ENCODE measurements around the gene AFAP1L1. TPM values are rescaled to one million over a fixed set of nuclear protein-coding genes. Genes with fewer than 3 reads are reported as not detected.

The AFAP1L1 gene
- polyA plus RNA-seq, 1 experiment, result 1.8 TPM

DNA sequence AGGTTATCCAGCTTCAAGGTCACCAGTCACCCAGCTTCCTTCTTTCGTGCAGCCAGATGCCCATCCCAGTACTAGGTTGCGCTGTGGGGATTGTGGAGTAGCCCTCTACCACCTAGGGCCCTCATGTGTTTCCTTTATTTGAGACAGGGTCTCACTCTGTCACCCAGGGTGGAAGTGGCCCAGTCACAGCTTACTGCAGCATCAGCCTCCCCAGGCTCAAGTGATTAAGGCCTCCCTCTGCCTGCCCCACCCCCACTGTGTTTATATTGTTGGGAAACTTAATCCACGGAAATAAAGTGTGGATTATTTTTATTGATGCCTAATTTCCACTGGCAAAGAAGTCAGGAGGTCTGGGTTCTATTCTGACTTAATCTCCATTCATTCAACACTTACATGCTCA, 103.1 kb downstream of the AFAP1L1 start:
- POLR2A ChIA-PET, result no interaction called here
- no peak overlapping the region for H3K4me3 ChIP-seq (ENCODE audit: low read depth, low read length)
- H3K27ac ChIP-seq (ENCODE audit: low read depth, low read length), result no peak overlapping the region
- TF ChIP-seq, protein P1, sequence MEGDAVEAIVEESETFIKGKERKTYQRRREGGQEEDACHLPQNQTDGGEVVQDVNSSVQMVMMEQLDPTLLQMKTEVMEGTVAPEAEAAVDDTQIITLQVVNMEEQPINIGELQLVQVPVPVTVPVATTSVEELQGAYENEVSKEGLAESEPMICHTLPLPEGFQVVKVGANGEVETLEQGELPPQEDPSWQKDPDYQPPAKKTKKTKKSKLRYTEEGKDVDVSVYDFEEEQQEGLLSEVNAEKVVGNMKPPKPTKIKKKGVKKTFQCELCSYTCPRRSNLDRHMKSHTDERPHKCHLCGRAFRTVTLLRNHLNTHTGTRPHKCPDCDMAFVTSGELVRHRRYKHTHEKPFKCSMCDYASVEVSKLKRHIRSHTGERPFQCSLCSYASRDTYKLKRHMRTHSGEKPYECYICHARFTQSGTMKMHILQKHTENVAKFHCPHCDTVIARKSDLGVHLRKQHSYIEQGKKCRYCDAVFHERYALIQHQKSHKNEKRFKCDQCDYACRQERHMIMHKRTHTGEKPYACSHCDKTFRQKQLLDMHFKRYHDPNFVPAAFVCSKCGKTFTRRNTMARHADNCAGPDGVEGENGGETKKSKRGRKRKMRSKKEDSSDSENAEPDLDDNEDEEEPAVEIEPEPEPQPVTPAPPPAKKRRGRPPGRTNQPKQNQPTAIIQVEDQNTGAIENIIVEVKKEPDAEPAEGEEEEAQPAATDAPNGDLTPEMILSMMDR (IDR thresholded peaks at IDR 0.05; ENCODE audit: low read depth, low read length), result no peak
- H3K9me3 ChIP-seq (ENCODE audit: control insufficient read depth, insufficient read depth, low read length), result no peaks in the 10 kb centered on the region
- no peaks in the 10 kb centered on the region for H3K27me3 ChIP-seq (ENCODE audit: control insufficient read depth, insufficient read depth, low read length)
- no peak for DNase-seq (ENCODE audit: low read depth, low spot score)
- CTCF ChIA-PET, result interaction anchor here (1.4 to 2.6 kb wide), 3 partner anchors 7 to 190 kb away, joined by 7 to 17 read pairs (median 9); no protein-coding TSS in a partner anchor

DNA sequence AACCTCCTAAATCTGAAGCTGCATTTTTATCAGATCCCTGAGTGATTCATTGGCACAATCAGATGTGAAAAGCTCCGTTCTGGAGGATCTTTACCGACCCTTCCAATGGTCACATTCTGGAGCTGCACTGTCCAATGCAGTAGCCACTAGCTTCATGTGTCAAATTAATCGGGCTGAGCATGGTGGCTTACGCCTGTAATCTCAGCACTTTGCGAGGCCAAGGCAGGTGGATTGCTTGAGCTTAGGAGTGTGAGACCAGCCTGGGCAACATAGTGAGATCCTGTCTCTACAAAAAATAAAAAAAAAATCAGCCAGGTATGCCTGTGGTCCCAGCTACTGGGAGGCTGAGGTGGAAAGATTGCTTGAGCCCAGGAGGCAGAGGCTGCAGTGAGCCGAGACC, 103.8 kb downstream of the AFAP1L1 start:
- no peaks in the 10 kb centered on the region for H3K27me3 ChIP-seq (ENCODE audit: control insufficient read depth, insufficient read depth, low read length)
- no peaks in the 10 kb centered on the region for H3K9me3 ChIP-seq (ENCODE audit: control insufficient read depth, insufficient read depth, low read length)
- TF ChIP-seq, protein P1 (IDR thresholded peaks at IDR 0.05; ENCODE audit: low read depth, low read length), result no peak
- DNase-seq (ENCODE audit: low read depth, low spot score), result no peak
- ChIA-PET CTCF (interaction anchor here (1.4 to 2.6 kb wide), 3 partner anchors 8 to 189 kb away, joined by 7 to 17 read pairs (median 9); no protein-coding TSS in a partner anchor), POLR2A (interaction anchor here (0.6 kb wide), 1 partner anchor 112 kb away, joined by 3 read pairs; no protein-coding TSS in a partner anchor)
- no peak overlapping the region for H3K27ac ChIP-seq (ENCODE audit: low read depth, low read length)
- H3K4me3 ChIP-seq (ENCODE audit: low read depth, low read length), result no peak overlapping the region

DNA sequence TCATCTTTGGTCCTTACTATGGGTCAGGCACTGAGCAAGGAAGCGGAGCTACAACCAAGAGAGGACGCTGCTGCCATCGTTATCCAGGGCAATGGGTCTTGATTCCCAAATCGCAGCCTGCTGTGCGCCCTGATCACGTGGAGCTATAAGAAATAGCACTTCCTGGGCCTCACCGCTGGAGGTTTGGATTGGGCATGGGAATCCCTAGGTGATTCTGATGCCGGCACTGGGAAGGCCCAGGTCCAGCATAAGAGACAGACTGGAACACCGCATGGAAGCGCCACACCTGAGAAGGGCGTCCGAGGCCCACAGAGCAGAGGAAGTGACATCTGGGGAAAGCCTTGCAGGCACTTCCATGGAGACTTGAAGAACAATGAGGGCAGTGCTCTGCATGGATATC, 104.4 kb downstream of the AFAP1L1 start:
- ChIA-PET POLR2A (interaction anchor here (0.6 to 1.5 kb wide), 2 partner anchors 58 to 111 kb away, joined by 3 to 5 read pairs; no protein-coding TSS in a partner anchor), CTCF (interaction anchor here (0.6 to 2.6 kb wide), 5 partner anchors 9 to 189 kb away, joined by 3 to 17 read pairs (median 7); no protein-coding TSS in a partner anchor)
- no peak overlapping the region for H3K27ac ChIP-seq (ENCODE audit: low read depth, low read length)
- H3K9me3 ChIP-seq (ENCODE audit: control insufficient read depth, insufficient read depth, low read length), result no peaks in the 10 kb centered on the region
- TF ChIP-seq, protein P1 (IDR thresholded peaks at IDR 0.05; ENCODE audit: low read depth, low read length), result no peak
- no peak overlapping the region for H3K4me3 ChIP-seq (ENCODE audit: low read depth, low read length)
- no peak for DNase-seq (ENCODE audit: low read depth, low spot score)
- H3K27me3 ChIP-seq (ENCODE audit: control insufficient read depth, insufficient read depth, low read length), result no peaks in the 10 kb centered on the region

DNA sequence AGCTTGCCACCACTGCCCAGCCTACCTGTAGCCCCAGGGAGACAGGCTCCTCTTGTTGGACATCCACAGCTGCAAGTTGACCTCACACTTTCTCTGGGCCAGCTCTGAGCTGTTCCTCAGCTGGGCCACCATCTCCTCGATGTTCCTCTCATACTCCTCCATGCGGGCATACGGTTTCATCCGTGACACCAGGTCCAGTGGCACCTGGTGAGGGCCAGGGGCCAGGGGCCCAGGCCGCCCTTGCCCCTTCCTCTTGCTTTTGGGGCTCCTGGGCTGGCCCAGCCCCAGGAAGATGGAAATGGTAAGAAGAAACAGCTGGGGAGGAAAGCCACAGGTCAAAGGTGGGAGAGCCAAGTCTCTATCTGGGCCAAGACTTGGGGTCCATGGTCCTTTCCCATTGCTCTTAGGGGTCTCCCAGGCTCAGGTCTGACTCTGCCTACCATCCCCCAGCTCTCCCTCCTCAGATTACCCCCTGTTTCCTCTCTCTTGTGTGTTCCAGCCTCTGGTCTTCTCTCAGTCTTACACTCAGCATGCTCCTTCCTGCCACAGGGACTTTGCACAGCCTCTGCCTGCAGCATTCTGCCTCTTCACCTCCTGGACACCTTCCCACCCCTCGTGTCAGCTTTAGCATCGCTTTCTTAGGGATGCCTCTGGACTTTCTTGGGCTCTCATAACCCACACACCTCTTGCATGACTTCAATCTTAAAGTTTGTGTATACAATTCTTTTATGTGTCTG, 105.2 kb downstream of the AFAP1L1 start:
- Histone ChIP-seq H3K9me3 (ENCODE audit: control insufficient read depth, insufficient read depth, low read length) (no peaks in the 10 kb centered on the region), H3K4me3 (ENCODE audit: low read depth, low read length) (no peak overlapping the region), H3K27me3 (ENCODE audit: control insufficient read depth, insufficient read depth, low read length) (no peaks in the 10 kb centered on the region), H3K27ac (ENCODE audit: low read depth, low read length) (no peak overlapping the region)
- CTCF ChIA-PET, result interaction anchor here (0.6 to 2.6 kb wide), 5 partner anchors 10 to 188 kb away, joined by 3 to 17 read pairs (median 3); no protein-coding TSS in a partner anchor
- TF ChIP-seq, protein P1 (IDR thresholded peaks at IDR 0.05; ENCODE audit: low read depth, low read length), result no peak
- POLR2A ChIA-PET, result interaction anchor here (1.5 kb wide), 1 partner anchor 57 kb away, joined by 5 read pairs; no protein-coding TSS in a partner anchor
- DNase-seq (ENCODE audit: low read depth, low spot score), result no peak
